ENCODE results near the gene TMEM258.

TMEM258 gene

DNA sequence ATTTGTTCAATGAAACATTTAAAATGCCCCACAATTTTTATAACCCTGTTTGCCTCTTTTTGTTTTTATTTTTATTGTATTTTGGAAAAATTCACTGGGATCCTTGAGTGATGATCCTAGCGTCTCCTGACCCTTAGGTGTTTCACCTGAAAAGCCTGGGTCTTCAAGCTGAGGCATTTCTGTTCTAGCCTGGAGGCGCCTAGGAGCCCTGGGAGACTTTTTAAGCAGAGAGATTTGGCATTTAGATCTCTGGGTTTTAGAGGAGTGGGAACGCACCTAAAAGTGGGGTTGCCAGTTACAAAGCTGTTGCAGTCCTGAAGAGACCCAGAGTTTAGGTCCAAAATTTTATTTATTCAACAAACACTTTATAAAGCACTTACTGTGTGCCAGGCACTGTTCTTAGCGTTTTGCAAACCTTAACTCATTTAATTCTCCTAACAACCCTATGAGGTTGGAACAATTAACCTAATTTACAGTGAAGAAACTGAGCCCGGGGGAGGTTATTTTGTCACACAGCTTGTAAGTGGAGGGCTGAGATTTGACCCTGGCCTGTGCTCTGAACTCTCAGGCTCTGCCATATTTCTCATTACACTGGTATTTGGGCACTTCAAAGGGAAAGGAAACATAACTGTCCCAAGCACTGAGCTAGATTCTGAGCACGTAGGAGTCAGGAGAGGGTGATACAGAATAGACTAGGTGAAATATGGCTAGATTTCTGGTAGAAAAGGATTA, 25.2 kb upstream of the TMEM258 start:
- no peak for DNase-seq

DNA sequence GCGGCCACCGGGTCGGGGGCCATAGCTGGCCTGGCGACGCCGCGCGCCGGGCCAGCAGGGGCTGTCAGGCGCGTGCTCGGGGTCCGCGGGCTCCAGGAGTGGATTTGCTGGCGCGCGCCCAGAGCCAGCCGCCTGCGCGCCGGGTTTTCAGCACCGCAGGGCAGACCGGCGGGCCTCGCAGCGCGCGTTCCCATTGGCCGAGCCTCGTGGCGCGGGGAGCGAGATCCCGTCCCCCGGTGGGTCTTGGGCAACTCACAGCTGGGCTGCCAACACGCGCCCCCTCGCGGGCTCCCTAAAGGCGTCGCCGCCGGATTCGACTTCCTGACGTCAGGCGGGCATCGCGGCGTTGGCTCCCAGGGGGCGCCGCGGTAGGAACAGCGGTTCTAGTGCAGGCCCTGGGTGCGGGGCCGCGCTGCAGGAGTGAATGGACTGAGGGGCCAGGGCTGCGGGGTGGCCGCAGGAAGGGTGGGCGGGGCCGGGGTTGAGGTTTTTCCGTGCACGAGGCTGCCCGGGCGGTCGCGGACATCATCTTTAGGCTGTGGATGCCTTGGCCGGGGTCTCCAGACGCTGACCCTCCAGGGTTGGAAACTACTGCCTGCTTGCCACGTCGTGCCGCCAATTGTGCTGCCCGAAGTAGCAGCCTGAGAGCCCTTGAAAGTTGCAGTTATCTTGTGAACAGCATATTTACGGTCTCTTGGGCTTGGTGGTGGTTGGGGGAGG, 24.5 kb upstream of the TMEM258 start, which contains the start of gene FADS1:
Gene FADS1 (minus strand): TSS at position 268 of the 720 bp plus-strand sequence. CDS start 74 bp downstream, at position 194.
- peak; percentile 74 for DNase-seq

DNA sequence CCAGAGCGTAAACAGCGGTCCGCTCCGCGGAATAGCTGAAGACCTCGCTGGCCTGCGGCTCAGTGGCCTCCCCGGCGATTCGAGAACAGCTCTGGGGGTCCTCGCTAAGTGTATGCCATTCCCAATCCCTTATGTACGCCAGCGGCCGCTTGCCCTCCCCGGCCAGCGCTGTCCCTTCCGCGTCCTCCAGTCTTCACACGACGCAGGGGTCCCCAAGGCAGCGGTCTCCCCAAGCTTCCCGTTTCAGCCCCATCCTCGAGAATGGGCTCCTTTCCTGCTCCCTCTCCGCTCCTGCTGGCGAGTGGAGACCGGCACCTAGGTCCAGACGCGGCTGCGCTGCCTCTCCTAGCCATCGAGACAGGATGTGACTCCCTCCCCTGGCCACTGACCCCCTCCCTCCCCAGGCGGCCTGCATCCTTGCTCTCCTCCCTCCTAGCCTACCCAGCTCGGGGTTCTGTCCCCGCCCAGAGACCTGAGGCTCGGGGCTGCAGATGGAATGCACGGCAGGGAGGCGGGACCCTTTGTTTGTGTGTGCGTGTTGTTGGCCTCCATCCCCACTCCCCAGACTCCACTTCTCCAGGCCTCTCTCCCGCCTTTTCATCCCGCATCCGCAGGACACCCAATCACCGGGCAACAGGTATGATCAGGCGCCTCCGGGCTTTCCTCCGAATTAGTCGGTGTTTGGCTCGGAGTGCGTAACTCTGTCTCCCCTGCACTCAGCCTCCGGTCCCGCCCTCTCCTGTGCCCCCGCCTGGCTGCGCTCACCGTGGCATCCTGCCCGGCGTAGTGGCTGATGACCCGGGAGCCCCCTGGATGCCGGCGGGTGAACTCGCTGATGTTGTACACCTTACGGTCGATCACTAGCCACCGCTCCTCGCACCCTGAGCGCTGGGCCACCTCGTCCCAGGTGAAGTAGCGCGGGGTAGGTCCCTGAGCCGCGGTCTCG, 23.7 kb upstream of the TMEM258 start:
- peak; percentile 63 for DNase-seq

DNA sequence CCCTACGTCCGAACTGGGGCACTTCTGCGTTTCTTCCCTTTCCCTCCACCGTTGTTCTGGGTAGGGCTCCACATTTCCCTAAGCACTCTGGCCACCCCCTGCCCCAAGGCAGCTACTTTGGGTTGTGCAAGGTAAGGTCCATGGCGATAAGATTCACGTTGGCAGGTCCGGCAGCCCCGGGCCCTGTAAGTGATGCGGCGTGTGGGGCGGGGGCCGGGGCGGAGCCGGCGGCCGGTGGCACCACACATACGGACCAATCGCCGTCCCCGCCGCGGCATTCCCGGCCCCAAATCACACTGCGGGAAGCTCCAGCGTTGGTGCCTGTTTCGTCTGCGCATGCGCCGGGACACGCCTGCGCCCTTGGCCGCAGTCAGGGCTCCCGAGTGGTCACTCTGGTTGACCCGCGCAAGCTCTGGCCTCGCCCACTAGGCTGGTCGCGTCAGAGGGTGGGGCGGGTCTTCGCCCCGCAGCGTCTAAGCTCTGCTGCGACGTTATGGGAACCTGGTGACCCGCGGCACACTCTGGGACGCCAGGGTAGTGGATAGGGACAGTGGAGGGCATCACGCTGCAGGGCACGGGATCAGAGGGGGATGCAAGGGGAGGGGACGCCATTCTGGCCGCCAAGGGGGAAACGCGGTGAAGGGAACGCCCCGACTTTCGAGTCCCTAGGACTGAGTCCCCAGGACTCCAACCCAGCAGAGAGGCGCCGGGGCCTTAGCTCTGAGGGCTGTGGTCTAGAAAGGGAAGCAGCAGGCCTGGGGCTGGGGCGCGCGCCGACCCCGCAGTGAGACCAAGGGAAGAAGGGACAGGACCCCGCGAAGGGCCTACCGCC, 22.8 kb upstream of the TMEM258 start:
- peak; percentile 33 for DNase-seq

DNA sequence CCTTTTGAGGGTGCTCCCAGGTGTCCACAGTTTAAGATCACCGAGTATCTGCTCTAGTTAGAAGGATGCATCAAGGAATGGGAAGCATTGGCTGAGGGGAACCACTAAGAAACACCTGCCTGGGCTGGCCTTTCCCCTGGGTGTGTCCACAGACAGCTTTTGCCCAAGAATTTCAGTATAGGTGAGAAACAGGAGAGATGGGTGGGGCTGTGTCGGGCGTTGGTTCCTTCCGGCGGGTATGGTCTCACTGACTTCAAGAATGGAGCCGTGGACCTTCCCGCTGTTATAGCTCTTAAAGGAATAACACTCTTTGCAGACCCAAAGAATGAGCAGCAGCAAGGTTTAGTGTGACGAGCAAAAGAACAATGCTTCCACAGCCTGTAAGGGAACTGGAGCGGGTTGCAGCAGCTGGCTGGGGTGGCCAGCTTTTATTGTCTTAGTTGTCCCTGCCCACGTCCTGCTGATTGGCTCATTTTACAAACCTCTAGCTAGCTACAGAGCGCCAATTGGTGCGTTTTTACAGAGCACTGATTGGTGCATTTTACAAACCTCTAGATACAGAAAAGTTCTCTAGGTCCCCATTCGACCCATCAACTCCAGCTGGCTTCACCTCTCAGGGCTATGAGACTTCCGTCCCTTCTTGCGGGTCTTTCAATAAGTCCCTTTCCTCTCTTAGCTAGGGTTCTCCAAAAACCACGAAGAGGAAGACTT, 22.0 kb upstream of the TMEM258 start:
- DNase-seq: no peak

DNA sequence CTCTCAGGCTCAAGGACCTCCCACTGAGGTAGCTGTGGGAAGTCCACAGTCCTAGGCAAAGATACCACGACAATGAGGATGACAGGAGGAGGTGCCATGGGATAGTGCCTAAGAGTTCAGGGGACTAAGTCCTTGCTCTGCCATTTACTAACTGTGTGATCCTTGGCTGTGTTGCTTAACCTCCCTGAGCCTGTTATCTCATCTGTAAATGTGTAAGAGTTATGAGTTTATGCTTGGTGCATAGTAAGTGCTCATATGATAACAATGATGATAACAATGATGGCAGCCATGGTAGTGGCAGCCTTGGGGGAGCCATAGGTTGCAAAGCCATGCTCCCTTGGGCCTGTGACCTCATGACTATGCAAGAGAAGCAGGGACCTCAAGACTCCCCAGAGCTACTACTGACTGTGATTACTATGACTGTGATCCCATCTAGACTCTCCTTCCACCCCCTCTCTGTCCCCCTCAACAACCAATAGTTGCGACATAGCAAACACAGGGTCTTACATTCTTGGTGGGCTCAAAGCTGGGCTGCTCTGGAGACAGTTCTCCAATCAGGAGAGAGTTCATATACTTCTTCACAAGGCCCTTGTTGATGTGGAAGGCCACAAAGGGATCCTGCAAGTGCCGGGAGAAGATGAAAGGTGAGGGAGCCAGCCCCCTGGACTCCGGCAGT, 20.5 kb upstream of the TMEM258 start:
- no peak for DNase-seq

DNA sequence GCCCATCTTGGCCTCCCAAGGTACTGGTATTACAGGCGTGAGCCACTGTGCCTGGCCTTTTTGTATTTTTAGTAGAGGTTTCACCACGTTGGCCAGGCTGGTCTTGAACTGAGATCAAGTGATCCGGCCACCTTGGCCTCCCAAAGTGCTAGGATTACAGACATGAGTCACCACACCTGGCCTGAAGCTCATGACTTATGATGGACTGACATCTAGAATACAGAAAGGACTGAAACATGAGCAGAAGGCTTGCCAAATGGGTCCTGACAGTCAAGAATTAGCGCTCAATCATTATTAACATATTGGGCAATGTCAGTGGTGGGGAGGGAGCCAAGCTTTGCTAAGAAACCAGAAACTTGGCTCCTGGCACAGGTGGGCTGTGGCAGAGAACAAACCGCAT, 19.4 kb upstream of the TMEM258 start:
- DNase-seq: no peak

DNA sequence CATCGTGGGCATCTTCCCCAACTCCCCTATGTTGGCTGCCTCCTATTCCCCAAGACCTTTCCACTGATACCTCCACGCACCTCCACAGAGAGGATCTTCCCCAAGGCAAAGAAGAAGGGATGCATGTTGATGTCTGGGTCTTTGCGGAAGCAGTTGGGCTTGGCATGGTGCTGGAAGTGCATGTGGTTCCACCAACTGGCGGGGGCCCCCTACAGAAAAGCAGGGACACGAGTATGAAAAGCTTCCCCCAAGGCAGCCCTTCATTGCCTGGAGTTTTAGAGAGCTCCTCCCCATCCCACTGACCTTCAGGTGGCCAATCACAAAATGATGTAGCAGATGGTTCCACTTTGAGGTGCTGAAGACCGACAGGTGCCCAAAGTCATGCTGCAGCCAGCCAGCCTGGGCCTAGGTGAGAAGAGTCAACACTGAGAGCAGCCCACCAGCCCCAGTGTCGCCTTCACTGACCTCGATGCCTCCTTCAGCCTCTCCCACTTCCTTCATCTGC, 18.3 kb upstream of the TMEM258 start:
- no peak for DNase-seq

DNA sequence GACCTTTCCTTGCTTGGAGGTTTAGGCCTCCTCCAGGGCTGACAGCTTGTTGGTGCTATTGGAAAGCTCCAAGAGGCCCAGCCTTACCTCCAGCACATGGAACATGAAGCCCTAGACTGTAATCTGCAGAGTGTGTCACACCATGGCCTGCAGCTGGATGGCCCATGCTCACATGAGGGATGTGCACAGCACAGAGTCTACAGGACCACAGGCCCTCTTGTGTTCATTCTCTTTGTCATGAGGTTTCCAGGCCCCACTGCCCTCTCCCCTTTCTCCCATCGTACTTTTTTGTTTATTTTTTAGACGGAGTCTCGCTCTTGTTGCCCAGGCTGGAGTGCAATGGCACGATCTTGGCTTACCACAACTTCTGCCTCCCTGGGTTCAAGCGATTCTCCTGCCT, 14.4 kb upstream of the TMEM258 start:
- no peak for DNase-seq

DNA sequence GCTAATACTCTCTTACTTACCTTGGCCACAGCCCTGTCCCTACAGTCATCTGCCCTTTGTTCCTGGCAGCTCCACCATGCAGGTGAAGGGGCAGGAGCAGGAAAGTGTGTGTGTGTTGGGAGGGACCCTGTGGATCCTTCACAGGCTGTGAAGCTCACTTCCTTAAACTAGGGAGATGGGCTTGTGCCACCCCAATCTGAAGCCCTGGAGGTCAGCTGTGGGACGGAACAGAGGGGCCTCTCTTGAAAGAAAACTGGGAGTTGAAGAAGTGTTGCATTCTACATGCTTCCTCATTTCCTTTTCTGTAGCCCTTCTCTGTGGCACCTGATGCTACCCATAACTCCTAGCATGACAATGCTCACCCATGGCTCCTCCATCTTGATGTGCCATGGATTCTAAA, 12.7 kb upstream of the TMEM258 start:
- DNase-seq: no peak

DNA sequence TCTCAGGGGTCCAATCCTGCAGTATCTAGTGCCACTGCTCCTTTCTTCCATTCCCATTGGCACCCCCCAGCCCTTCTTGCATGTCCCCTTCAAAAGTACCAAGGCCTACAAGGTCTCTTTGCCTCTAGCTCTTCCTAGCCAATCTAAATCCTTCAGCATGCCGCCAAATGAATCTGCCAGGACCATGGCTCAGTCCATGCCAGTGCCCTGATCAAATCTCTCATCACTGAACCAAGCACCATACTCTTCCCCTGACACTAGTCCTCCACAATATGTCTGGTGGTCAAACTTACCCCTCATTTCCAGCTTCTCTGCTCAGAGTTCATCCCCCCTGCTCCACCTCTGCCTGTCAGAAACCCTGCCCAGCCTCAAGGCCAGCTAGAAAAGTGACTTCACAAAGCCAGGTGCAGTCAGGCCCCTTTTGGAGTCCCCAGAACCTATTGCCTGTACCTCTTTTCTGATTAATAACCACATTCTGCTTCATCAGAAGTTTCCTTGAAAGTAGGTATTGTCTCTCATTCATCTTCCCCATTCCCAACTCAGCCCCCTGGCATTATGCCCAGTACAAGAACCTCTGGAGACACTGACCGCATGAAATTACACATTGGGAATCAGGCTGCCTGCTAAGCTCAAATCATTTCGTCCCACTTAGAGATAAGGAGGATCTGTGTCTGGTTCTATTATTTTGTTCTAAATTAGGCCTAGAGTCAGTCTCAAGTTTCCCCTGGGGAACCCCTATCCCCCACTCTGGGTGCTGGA, 11.7 kb upstream of the TMEM258 start:
- no peak for DNase-seq

DNA sequence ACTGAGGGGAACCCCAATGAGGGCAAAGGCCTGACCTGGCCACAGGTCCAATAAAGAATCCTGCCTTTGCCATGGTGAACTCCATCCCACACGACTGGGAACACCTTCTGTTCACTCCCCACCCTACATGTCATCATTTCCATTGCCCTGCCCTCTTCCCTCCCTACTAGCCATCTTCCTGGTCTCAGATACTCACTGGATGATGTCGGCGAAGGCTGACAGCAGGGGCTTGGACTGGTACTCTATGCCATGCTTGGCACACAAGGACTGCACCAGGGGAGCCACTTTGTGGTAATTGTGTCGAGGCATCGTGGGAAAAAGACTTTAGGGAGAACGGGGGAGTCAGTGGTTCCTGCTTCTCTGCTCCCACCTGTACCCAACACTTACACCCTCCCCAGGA, 10.2 kb upstream of the TMEM258 start:
- DNase-seq: no peak

DNA sequence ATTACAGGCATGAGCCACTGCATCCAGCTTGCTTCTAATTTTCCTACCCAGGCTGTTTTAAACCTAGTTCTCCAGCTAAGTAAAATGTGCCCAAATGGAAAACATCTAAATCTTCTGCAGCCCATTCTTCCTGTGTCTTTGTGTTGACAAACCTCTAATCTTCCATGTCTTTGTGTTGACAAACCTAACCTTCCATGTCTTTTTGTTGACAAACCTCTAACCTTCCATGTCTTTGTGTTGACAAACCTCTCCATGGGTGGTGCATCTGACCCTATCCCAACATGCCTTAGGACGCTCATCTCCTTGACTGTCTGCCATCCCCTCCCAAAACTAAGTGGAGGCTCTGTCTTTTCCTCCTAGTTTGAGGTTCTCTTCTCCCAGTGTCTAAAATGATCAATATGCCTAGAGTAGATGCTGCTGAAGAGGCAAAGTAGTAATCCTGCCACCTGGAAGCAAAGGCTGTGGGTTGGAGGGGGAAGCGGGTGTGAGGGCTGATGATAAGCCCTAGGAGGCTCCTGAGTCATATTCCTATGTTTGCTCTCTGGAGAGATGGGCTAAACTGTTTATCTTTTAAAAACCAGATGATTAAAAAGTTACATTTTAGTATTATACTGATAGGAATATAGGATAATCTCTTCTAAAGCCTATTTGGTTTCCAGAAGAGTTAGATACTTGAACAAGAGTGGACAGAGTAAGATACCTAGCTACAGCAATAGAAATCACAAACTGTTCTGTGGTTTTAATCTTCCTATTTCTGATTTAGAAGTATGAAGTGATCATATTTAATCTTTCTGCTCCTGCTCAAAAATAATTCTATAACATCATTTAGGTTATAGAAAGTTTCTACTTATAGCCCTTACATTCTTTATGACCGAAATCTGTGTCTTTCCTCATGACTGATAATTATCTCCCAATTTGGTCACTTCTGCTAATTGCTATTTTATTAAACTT, 8.2 kb upstream of the TMEM258 start:
- DNase-seq: no peak

DNA sequence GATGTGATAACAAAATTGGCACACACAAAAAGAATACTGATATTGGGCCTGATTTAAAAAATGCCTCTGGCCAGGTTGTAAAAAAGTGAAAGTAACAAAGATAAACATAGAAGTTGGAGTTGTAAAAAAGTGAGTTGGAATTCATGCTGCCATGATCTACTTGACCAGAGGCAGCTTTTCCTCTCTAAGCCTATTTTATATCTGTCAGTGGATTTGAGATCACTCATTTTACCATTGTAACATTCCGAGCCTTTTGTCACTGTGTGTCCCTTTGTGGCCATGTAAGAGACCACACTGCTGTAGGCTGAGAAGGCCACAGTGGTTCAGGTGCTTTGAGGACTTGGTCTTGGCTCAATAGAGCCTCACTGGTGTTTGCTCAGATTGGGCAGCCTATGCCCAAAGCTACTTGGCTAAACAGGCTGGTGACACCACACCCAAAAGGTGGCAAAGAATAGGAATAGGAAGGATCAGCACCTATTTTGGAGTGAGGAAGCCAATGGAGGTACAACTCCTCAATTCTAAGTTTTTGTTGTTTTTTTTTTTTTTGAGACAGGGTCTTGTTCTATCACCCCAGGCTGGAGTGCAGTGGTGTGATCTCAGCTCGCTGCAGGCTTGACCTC, 7.4 kb upstream of the TMEM258 start:
- no peak for DNase-seq

DNA sequence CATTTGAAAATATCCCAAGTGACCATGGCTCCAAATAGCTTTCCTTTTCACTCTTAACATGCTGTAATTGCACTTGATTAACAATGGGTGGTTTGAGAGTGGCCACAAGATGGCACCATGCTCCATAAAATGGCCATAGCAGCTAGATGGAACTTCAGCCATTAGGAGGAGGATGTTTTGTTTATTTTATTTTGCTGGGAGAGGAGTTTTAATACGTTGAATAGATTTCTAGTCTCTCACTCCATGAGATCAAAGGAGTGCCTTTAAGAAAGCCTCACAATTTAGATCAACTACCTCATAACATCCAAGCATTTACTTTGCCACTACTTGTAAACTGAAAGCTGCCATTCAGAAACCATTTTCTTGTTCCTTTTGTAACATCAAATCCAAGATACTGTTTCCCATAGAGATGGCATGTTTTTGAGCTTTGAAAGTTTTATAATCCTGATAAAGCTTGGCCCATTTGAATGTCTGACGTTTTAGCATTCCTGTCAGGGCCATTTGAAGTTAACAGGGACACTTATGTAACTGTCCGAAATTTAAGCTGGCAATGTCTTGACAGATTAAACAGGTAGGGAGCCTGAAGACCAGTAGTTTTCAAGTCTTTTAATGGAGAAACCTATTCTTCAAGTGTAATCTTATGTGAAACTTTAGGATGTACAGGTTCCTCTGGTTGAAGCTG, 5.0 kb upstream of the TMEM258 start:
- DNase-seq: peak; percentile 74

DNA sequence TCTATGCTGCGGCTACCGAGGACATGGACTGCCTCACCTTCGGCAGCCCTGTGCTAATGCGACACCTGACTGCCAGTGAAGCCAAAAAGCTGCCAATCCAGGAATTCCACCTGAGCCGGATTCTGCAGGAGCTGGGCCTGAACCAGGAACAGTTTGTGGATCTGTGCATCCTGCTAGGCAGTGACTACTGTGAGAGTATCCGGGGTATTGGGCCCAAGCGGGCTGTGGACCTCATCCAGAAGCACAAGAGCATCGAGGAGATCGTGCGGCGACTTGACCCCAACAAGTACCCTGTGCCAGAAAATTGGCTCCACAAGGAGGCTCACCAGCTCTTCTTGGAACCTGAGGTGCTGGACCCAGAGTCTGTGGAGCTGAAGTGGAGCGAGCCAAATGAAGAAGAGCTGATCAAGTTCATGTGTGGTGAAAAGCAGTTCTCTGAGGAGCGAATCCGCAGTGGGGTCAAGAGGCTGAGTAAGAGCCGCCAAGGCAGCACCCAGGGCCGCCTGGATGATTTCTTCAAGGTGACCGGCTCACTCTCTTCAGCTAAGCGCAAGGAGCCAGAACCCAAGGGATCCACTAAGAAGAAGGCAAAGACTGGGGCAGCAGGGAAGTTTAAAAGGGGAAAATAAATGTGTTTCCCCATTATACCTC, 3.6 kb upstream of the TMEM258 start:
- no peak for DNase-seq

DNA sequence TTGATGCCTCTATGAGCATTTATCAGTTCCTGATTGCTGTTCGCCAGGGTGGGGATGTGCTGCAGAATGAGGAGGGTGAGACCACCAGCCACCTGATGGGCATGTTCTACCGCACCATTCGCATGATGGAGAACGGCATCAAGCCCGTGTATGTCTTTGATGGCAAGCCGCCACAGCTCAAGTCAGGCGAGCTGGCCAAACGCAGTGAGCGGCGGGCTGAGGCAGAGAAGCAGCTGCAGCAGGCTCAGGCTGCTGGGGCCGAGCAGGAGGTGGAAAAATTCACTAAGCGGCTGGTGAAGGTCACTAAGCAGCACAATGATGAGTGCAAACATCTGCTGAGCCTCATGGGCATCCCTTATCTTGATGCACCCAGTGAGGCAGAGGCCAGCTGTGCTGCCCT, 3.1 kb upstream of the TMEM258 start:
- no peak for DNase-seq

Measured in activated naive CD4-positive, alpha-beta T cell treated with Interleukin-2 at 50 U/mL for 16 hours (primary cell).